GM21367 (cell line): ENCODE measurements around the gene ATP2C2.
"Not testable (repeated sequence)": the region's sequence is repeated elsewhere in the genome, so short reads cannot be mapped to it uniquely, and the experiment has no call there.

Source experiments
- ATAC-seq: cut with Tn5 transposase; IDR thresholded peaks from one replicate; pipeline ENCODE4 v1.9.1; 2021; ENCODE audit not compliant: unreplicated experiment

ATP2C2 gene

DNA sequence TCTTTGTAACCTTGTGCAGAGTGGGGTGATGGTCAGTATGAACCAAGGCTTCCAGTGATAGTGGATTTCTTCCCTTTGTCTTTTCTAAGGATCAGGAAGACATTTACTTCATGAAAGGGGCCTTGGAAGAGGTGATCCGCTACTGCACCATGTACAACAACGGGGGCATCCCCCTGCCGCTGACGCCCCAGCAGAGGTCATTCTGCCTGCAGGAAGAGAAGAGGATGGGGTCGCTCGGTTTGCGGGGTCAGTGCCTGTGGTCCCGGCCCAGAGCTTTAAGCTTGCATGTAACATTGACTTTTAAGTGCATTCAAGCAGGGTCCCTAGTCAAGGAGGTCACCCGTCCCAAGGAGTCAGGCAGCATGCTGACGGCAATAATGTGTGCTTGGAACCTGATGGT is 80.1 kb downstream of the ATP2C2 start:
- no peak for ATAC-seq

DNA sequence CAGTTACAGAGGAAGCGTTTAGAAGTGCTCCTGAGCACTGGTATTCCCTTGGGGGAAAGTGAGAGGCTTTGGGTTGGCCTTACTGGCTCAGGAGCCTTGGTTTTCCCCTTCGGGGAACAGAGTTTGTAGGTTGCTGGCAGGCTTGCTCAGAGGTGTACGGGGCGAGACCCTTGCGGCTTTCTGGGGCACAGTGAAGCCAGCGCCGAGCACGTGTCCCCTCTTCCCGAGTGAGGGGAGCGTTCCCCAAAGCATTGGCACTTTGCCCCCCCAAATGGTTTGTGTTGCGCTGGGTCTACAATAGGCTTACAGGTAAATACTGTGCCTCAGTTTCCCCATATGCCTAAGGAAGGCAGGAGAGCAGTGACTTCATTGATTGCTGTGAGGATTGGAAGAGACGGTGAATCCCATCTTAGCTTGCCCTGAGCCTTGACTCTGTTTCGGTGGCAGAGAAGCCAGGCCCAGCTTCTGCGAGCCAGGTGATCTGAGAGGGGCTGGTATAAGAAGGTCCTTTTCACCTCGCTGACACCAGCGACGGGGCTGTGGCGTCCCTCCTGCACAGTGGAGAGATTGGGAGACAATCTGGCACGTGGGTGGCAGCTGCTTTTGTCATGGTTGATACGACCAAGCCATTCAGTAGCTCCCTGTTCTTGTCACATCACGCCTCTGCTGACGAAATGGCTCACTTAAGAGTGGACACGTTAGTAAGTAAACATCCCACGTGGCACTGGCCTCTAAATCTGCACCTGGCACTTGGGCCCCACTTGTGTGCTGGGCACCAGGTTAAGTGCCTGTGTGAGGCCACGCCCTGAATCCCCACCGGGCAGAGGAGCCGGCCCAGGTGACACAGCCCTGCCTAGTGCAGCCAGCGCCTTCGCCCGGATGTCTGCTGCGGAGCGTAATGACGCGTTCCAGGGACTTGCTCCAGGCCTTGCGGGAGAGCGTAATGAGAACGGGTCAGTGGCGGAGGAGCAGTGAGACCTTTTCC is 81.1 kb downstream of the ATP2C2 start:
- ATAC-seq, result no peak

DNA sequence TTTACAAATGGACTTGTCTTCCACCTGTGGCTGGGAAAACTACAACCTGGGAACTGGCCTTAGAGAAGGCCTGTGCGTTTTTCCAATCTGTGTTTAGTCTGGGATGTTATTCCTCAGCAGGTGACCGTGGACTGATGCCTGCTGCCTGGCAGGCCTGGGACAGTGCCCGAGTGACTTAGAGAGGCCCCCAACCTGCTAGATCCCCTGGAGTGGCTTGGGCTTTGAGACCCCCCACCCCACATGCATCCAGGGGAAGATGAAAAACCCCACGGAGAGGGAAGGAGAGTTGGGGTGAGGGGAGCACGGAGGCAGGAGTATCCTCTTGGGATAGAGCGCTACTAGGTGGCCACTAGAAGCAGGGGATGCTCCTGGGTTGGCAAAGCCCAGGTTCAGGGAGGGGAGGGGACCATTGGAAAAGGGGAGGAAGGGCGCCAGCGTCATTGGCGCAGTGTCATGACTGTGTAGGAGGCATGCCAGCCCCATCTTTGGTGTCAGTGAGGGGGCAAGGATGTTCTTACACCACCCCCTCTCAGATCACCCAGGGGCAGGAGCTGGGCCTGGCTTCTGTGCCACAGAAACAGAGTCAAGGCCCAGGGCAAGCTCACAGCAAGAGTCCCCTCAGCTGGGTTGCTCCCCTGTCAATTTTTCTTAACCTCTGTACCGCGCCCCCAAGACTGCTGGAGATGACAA is 82.0 kb downstream of the ATP2C2 start:
- no peak for ATAC-seq

- ATAC-seq, result not testable (repeated sequence)
Measured at GRCh38 chr16:84451010-84451676, 82.8 kb downstream of the ATP2C2 start.

- no peak for ATAC-seq
Measured at GRCh38 chr16:84451781-84452180, 83.4 kb downstream of the ATP2C2 start.

GRCh38 chr16:84453061-84453752 is 84.9 kb downstream of the ATP2C2 start:
- no peak for ATAC-seq

DNA sequence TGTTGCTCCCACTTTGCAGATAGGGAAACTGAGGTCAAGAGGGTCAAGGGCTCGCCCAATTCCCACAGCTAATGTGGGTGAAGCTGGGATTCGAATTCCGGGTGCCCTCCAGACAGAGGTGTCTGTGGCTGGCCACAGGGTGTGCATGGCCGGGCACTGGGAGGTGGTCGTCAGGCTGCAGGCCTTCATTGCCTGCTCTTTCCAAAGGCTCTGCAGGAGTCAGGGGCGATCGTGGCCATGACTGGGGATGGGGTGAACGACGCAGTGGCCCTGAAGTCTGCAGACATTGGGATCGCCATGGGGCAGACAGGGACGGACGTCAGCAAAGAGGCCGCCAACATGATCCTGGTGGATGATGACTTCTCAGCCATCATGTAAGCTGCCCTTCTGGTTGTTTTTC is 86.3 kb downstream of the ATP2C2 start:
- ATAC-seq, result no peak

GRCh38 chr16:84455031-84455430 is 86.7 kb downstream of the ATP2C2 start:
- ATAC-seq, result no peak

DNA sequence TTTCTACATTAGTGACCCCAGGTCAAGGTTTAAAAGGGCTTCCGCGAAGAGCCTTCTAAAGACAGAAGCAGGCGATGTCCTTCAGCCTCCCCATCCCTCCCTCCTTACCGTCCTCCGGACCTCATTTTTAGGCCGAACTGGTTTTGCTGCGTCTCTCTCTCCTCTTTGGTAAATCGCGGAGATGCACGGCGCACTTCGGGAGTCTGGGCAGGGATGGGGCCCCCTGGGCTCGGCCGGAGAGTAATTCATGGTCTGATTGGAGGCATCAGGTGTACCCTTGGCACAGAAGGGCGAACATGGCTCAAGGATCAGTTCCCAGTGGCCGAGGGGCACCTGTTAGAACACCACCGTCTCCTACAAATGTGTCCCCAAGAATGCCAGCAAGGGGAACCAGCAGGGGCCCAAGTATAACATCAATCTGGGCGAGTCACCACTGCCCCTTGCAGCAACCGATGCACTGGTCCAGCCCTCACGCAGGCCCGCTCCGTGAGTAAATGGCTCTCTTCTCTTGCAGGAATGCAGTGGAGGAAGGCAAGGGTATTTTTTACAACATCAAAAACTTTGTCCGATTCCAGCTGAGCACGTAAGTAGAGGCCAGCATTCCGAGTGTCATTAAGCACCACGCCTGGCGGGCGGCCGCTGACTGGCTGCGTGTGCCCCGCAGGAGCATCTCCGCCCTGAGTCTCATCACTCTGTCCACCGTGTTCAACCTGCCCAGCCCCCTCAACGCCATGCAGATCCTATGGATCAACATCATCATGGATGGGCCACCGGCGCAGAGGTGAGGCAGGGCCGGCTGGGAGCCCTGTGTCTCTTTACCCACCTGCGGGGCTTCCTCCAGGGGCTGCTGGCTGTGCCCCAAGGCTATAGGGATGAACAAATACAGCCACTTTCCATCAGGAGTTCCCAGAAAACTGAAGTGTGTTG is 90.5 kb downstream of the ATP2C2 start:
- ATAC-seq, result no peak

DNA sequence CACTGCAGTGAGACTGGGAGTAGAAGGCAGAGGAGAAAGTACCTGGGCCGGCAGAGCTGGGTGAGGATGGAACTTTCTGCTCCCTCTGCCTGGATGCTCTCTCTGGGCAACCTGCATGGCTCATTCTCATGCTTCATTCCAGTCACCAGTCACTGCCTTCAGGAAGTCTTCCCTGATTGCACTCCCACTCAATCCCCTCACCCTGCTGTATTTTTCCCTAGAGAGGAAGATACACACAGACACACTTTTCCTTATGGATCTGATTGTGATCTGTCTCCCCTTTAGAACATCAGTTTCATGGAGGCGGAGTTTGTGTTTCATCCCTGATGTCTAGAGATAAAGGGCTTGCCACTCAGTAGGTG is 91.2 kb downstream of the ATP2C2 start:
- ATAC-seq, result no peak

- no peak for ATAC-seq
Measured at GRCh38 chr16:84459941-84460405, 91.6 kb downstream of the ATP2C2 start.

GRCh38 chr16:84460406-84461028 is 92.2 kb downstream of the ATP2C2 start:
- no peak for ATAC-seq

DNA sequence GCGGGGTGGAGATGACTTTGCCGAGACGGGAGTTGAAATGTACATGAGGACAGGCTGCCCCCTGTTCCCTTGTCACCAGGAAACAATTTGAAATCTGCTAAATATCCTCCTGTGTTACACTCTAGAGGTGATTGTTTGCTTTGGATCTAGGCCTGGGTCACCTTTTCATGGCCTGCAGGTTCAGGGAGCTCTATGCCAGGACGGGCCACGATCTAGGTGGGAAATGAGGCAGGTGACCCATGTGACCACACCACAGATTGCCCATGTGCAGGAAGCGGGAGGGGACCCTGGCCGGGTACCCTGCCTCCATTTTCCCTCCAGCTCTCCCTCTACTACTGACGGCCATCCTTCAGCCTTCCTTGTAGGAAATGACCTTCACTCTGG is 92.7 kb downstream of the ATP2C2 start:
- no peak for ATAC-seq

DNA sequence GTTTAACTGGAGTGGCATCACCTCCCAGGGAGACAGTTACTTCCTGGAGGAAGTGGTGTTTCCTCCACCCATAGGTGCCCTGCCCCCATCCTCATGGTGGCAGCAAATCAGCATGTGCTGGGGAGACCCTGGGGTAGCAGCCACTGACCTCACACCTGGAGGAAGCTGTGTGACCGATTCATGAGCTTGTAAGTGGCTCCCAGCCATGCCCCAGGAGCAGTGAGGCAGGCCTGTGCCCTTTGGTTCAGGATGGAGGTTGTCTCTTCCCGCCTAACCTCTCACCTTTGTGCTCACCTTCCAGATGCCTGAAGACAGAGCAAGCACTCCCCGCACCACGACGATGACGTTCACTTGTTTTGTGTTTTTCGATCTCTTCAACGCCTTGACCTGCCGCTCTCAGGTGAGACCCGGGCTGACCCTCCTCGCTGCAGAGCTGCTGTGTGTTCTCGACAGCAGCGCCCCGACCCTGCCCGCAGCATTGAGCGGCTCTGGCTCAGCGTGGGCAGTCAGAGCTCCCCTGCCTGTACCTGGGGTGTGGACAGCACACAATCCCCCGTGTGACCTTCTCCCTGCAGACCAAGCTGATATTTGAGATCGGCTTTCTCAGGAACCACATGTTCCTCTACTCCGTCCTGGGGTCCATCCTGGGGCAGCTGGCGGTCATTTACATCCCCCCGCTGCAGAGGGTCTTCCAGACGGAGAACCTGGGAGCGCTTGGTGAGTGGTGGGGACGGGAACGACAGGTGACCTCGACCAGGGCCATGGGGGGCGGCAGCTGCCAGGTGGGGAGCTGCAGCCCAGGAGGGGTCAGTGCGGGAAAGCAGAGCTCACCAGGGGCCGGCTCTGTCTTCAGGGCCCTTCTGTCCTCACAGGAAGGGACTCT is 93.3 kb downstream of the ATP2C2 start:
- ATAC-seq, result no peak

- no peak for ATAC-seq
Measured at GRCh38 chr16:84462296-84463210, 94.2 kb downstream of the ATP2C2 start.

DNA sequence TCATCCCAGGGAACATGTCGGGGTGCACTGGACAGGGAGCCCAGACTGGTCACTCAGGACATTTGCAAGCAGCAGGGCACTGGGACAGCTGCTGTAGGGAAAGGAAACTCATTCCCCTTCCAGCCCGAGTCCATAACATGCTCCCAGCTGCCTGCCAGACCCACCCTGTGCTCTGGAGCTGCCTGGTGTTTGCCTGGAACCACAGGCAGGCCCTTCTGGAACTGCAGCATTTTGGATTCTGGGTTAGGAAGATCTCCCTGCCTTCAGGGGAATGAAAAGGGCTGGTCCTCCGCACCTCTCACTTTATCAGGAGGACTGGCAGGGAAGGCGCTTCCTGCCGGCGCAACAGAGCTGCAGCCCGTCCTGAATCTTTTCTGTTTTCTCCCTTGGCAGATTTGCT is 94.9 kb downstream of the ATP2C2 start:
- no peak for ATAC-seq

DNA sequence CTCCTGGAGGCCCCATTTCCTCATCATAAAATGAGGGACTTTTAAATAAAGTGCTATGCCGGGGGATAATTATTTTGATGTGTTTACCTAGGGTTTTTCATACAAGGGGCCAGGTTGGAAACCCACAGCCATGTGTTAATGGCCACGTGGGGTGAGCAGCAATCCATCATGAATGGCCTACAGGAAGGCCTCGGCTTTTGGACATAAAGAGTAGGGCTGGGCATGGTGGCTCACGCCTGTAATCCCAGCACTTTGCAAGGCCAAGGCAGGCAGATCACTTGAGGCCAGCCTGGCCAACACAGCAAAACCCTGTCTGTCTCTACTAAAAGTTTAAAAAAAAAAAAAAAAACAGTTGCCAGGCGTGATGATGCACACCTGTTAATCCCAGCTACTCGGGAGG is 95.8 kb downstream of the ATP2C2 start:
- no peak for ATAC-seq
